GM23338 (cell line): Measurements from ENCODE around the gene MYO7B.

Experiments
- EZH2 ChIP-seq: fragments of 200-600 bp; sonication (generic); IDR thresholded peaks from one replicate; pipeline ENCODE4 v1.8.0; 2017; ENCODE audit warnings: antibody characterized with exemption, mild to moderate bottlenecking, low read depth; ENCODE audit not compliant: unreplicated experiment
- POLR2AphosphoS5 ChIP-seq: IDR thresholded peaks from 2 replicates; pipeline ENCODE4 v1.6.1; 2016; ENCODE audit warnings: antibody characterized with exemption, low read depth
- ZNF331 ChIP-seq: fragments of 250-450 bp; sonication (Bioruptor Pico); IDR thresholded peaks from 2 replicates; pipeline ENCODE4 v1.5.0; 2020; ENCODE audit warnings: low read depth, mild to moderate bottlenecking, moderate library complexity
- TF ChIP-seq, protein P1 (sequence below): IDR thresholded peaks from one replicate; pipeline ENCODE4 v1.6.1; 2018; ENCODE audit warnings: antibody characterized with exemption; ENCODE audit not compliant: unreplicated experiment
- TF ChIP-seq, protein P2 (sequence below), 2 experiments: fragments of 200-600 bp in 1 of 2; sonication (generic) in 1 of 2; conservative IDR thresholded peaks; 2 replicates each; pipeline versions ENCODE4 v1.5.1 to v1.6.1; 2016 to 2017; ENCODE audit warnings: antibody characterized with exemption in 2 of 2, low read depth in 2 of 2, mild to moderate bottlenecking in 2 of 2, moderate library complexity in 1 of 2

DNA sequence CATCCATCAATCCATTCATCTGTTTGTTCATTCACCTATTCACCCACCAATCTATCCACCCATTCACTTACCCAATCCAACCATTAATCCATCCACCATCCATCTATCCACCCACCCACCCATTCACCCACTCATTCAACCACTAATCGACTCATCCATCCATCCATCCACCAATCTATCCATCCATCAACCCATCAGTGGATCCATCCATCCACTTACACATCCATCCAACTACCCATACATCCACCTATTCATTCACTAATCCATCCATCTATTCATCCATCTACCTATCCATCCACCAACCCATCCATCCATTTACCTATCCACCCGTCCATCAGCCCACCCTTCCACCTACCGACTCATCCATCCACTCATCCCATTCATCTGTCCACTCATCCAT is 11.3 kb downstream of the MYO7B start:
- TF ChIP-seq, protein P1, sequence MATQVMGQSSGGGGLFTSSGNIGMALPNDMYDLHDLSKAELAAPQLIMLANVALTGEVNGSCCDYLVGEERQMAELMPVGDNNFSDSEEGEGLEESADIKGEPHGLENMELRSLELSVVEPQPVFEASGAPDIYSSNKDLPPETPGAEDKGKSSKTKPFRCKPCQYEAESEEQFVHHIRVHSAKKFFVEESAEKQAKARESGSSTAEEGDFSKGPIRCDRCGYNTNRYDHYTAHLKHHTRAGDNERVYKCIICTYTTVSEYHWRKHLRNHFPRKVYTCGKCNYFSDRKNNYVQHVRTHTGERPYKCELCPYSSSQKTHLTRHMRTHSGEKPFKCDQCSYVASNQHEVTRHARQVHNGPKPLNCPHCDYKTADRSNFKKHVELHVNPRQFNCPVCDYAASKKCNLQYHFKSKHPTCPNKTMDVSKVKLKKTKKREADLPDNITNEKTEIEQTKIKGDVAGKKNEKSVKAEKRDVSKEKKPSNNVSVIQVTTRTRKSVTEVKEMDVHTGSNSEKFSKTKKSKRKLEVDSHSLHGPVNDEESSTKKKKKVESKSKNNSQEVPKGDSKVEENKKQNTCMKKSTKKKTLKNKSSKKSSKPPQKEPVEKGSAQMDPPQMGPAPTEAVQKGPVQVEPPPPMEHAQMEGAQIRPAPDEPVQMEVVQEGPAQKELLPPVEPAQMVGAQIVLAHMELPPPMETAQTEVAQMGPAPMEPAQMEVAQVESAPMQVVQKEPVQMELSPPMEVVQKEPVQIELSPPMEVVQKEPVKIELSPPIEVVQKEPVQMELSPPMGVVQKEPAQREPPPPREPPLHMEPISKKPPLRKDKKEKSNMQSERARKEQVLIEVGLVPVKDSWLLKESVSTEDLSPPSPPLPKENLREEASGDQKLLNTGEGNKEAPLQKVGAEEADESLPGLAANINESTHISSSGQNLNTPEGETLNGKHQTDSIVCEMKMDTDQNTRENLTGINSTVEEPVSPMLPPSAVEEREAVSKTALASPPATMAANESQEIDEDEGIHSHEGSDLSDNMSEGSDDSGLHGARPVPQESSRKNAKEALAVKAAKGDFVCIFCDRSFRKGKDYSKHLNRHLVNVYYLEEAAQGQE = no peak
- TF ChIP-seq, protein P2, sequence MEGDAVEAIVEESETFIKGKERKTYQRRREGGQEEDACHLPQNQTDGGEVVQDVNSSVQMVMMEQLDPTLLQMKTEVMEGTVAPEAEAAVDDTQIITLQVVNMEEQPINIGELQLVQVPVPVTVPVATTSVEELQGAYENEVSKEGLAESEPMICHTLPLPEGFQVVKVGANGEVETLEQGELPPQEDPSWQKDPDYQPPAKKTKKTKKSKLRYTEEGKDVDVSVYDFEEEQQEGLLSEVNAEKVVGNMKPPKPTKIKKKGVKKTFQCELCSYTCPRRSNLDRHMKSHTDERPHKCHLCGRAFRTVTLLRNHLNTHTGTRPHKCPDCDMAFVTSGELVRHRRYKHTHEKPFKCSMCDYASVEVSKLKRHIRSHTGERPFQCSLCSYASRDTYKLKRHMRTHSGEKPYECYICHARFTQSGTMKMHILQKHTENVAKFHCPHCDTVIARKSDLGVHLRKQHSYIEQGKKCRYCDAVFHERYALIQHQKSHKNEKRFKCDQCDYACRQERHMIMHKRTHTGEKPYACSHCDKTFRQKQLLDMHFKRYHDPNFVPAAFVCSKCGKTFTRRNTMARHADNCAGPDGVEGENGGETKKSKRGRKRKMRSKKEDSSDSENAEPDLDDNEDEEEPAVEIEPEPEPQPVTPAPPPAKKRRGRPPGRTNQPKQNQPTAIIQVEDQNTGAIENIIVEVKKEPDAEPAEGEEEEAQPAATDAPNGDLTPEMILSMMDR (conservative IDR thresholded peaks at IDR 0.05; ENCODE audit: low read depth in 2 of 2) = no peak
- TF ChIP-seq POLR2AphosphoS5 (no peak), EZH2 (no peak), ZNF331 (CRISPR knock-in tag) (no peak)
